K562 (cell line): Measurements from ENCODE around the gene SP2. TPM values are rescaled to one million over a fixed set of nuclear protein-coding genes. Genes with fewer than 3 reads are reported as not detected.

Experiments
- BRF1 ChIP-seq: IDR thresholded peaks from 3 replicates; pipeline ENCODE4 v1.6.1; 2011; ENCODE audit warnings: borderline replicate concordance, mild to moderate bottlenecking; ENCODE audit not compliant: insufficient read length; ENCODE audit errors: extremely low read depth
- CCNT2 ChIP-seq: IDR thresholded peaks from 2 replicates; pipeline ENCODE4 v1.6.1; 2011; ENCODE audit warnings: borderline replicate concordance, low read depth, mild to moderate bottlenecking, moderate library complexity, mixed read lengths, low read length; ENCODE audit not compliant: insufficient read length; ENCODE audit errors: extremely low read depth
- CREB1 ChIP-seq, 2 experiments: sonication (generic) in 1 of 2; formaldehyde crosslinking in 1 of 2; IDR thresholded peaks; 2 replicates each; pipeline versions ENCODE4 v1.6.1 to v1.8.0; 2012 to 2022; ENCODE audit warnings: inconsistent platforms in 1 of 2, mild to moderate bottlenecking in 1 of 2, missing genetic modification reagents in 1 of 2, moderate library complexity in 1 of 2
- CTBP1 ChIP-seq: fragments of 450-650 bp; IDR thresholded peaks from 2 replicates; pipeline ENCODE4 v1.6.1; 2016; ENCODE audit warnings: borderline replicate concordance
- ETV6 ChIP-seq, 3 experiments: fragments of 150-350 bp in 1 of 3; sonication (generic) in 1 of 3; formaldehyde crosslinking in 1 of 3; IDR thresholded peaks; 2 replicates each; pipeline versions ENCODE4 v1.6.1 to v1.8.0; 2014 to 2022; ENCODE audit warnings: borderline replicate concordance in 2 of 3, low read depth in 2 of 3, antibody characterized with exemption in 1 of 3, low read length in 1 of 3, mild to moderate bottlenecking in 1 of 3, missing genetic modification reagents in 1 of 3
- HDAC2 ChIP-seq: fragments of 450-650 bp; IDR thresholded peaks from 2 replicates; pipeline ENCODE4 v1.6.1; 2016; ENCODE audit warnings: mild to moderate bottlenecking
- HMG20B ChIP-seq: fragments of 250-450 bp; sonication (Bioruptor Pico); IDR thresholded peaks from 2 replicates; pipeline ENCODE4 v1.5.0; 2021; ENCODE audit warnings: mild to moderate bottlenecking
- ID3 ChIP-seq, 2 experiments: fragments of 250-450 bp in 1 of 2; fragments of 450-650 bp in 1 of 2; sonication (Bioruptor Pico) in 1 of 2; IDR thresholded peaks; 2 replicates each; pipeline versions ENCODE4 v1.6.1 to v1.8.0; 2016 to 2021; ENCODE audit warnings: mild to moderate bottlenecking in 2 of 2, moderate library complexity in 2 of 2, missing compliant biosample characterization in 1 of 2, missing genetic modification characterization in 1 of 2
- MAZ ChIP-seq, 2 experiments: fragments of 450-650 bp in 1 of 2; sonication (generic) in 1 of 2; formaldehyde crosslinking; IDR thresholded peaks in 1 of 2; conservative IDR thresholded peaks in 1 of 2; 2 replicates each; pipeline versions ENCODE4 v1.4.0 to v1.5.0; 2020; ENCODE audit warnings: mild to moderate bottlenecking in 1 of 2, missing genetic modification reagents in 1 of 2
- POLR2A ChIP-seq: fragments of 450-650 bp; conservative IDR thresholded peaks from 2 replicates; pipeline ENCODE4 v1.6.1; 2016
- PTRF ChIP-seq: fragments of 450-650 bp; IDR thresholded peaks from 2 replicates; pipeline ENCODE4 v1.6.1; 2016; ENCODE audit warnings: mild to moderate bottlenecking, missing genetic modification characterization, missing compliant biosample characterization
- TBL1XR1 ChIP-seq, 2 experiments: IDR thresholded peaks; 2 replicates each; pipeline ENCODE4 v1.6.1; 2012; ENCODE audit warnings: improper control_type of control experiment in 2 of 2, low read length in 2 of 2, mild to moderate bottlenecking in 1 of 2
- XRCC5 ChIP-seq: fragments of 200-400 bp; formaldehyde crosslinking; IDR thresholded peaks from 2 replicates; pipeline ENCODE4 v1.6.1; 2017; ENCODE audit warnings: low read depth, mild to moderate bottlenecking, low read length
- ZBTB12 ChIP-seq: fragments of 250-450 bp; sonication (Bioruptor Pico); IDR thresholded peaks from 2 replicates; pipeline ENCODE4 v1.4.0; 2020
- ZBTB49 ChIP-seq: sonication (generic); formaldehyde crosslinking; IDR thresholded peaks from 2 replicates; pipeline ENCODE4 v1.8.0; 2022; ENCODE audit warnings: missing genetic modification reagents, mild to moderate bottlenecking, borderline replicate concordance
- ZBTB5 ChIP-seq: fragments of 450-650 bp; IDR thresholded peaks from 2 replicates; pipeline ENCODE4 v1.6.1; 2017; ENCODE audit warnings: antibody characterized with exemption
- ZEB2 ChIP-seq: fragments of 450-650 bp; IDR thresholded peaks from 2 replicates; pipeline ENCODE4 v1.6.1; 2016
- ZNF3 ChIP-seq: fragments of 250-450 bp; sonication (Bioruptor Pico); IDR thresholded peaks from 2 replicates; pipeline ENCODE4 v1.5.0; 2021; ENCODE audit warnings: mild to moderate bottlenecking, moderate library complexity
- ZNF347 ChIP-seq: fragments of 450-650 bp; formaldehyde crosslinking; IDR thresholded peaks from 2 replicates; pipeline ENCODE4 v1.4.0; 2020; ENCODE audit warnings: low read depth, mild to moderate bottlenecking, moderate library complexity
- ZNF766 ChIP-seq: fragments of 200-800 bp; sonication (Bioruptor generic); conservative IDR thresholded peaks from 2 replicates; pipeline ENCODE4 v1.6.1; 2016; ENCODE audit warnings: missing genetic modification characterization, missing compliant biosample characterization
- ZNF77 ChIP-seq: fragments of 250-450 bp; sonication (Bioruptor Pico); IDR thresholded peaks from 2 replicates; pipeline ENCODE4 v1.5.0; 2020
- polyA plus RNA-seq, 8 experiments: library from polyadenylated mRNA; depleted of rRNA in 4 of 8; stranded (reverse) in 5 of 8; unstranded in 3 of 8; fragments of >200 nt; fragmentation: Nextera tagmentation in 2 of 8; fragmentation: Illumina TruSeq in 1 of 8; extraction: Ambion mirVana in 2 of 8; extraction: Trizol in 1 of 8; gene quantifications; 2 replicates each; pipeline versions ENCODE4 v1.2.1 to v1.2.3, GENCODE V29; 2011 to 2014; ENCODE audit warnings: inconsistent platforms in 1 of 8, missing spikeins in 1 of 8
- total RNA-seq, 7 experiments: library from RNA; depleted of rRNA in 6 of 7; stranded (reverse); fragments of >200 nt in 6 of 7; fragmentation: Illumina TruSeq in 2 of 7; extraction: Trizol in 2 of 7; gene quantifications; 2 replicates each; pipeline versions ENCODE4 v1.2.1 to v1.2.3, GENCODE V29; 2011 to 2021; ENCODE audit warnings: low replicate concordance in 1 of 7

The SP2 gene
- total and polyA plus RNA-seq, 9 of the 15 experiments (the other 6 are each of a cell fraction or from before 2014, with no cell fraction given), result 0.77 to 22.3 (median 2.3) TPM

GRCh38 chr17:47850692-47851573 is 45.1 kb upstream of the SP2 start, which contains the start of gene SP6 (continued):
- TF ChIP-seq ID3 (CRISPR knock-in tag; IDR thresholded peaks at IDR 0.05) (no peak), ID3 (tag; IDR thresholded peaks at IDR 0.05) (no peak), ZNF766 (no peak; the same call in 1 of the 2 replicates), MAZ (CRISPR knock-in tag; conservative IDR thresholded peaks at IDR 0.05 in 1 of 2, IDR thresholded peaks at IDR 0.05 in 1 of 2) (peak; percentile 78 to 89), XRCC5 (no peak), ZBTB5 (no peak), ZBTB49 (CRISPR knock-in tag) (no peak), ETV6 (IDR thresholded peaks at IDR 0.05; ENCODE audit: borderline replicate concordance in 1 of 2, low read depth in 2 of 2, low read length in 1 of 2) (no peak), ETV6 (CRISPR knock-in tag; IDR thresholded peaks at IDR 0.05; ENCODE audit: borderline replicate concordance) (no peak), POLR2A (peak; percentile 60), CCNT2 (peak; percentile 77), HDAC2 (no peak), ZNF347 (no peak), CTBP1 (peak; percentile 95), CREB1 (IDR thresholded peaks at IDR 0.05) (no peak), CREB1 (CRISPR knock-in tag; IDR thresholded peaks at IDR 0.05) (peak; percentile 59), PTRF (tag) (no peak), ZNF77 (CRISPR knock-in tag) (no peak), BRF1 (no peak), TBL1XR1 (IDR thresholded peaks at IDR 0.05; ENCODE audit: low read length in 2 of 2) (peak in 1 of 2 experiments; percentile 38; a peak in 1 of 4 replicates), HMG20B (no peak), ZBTB12 (CRISPR knock-in tag) (no peak), ZNF3 (CRISPR knock-in tag) (no peak), ZEB2 (peak; percentile 76; the same call in 1 of the 2 replicates)
